ENCODE data around the gene CBLB.
"Not testable (repeated sequence)": the region's sequence is repeated elsewhere in the genome, so short reads cannot be mapped to it uniquely, and the experiment has no call there.

Gene CBLB

GRCh38 chr3:105747696-105748095 is 121.1 kb downstream of the CBLB start:
- DNase-seq (ENCODE audit: low read depth), result no peak

- no peak for DNase-seq (ENCODE audit: low read depth)
Measured at GRCh38 chr3:105747060-105747541, 121.7 kb downstream of the CBLB start.

GRCh38 chr3:105746231-105746996 is 122.4 kb downstream of the CBLB start:
- DNase-seq (ENCODE audit: low read depth), result no peak

GRCh38 chr3:105745046-105745445 is 123.8 kb downstream of the CBLB start:
- DNase-seq (ENCODE audit: low read depth), result no peak

- no peak for DNase-seq (ENCODE audit: low read depth)
Measured at GRCh38 chr3:105744202-105744601, 124.6 kb downstream of the CBLB start.

- no peak for DNase-seq (ENCODE audit: low read depth)
Measured at GRCh38 chr3:105733356-105733755, 135.5 kb downstream of the CBLB start.

- DNase-seq (ENCODE audit: low read depth), result no peak
Measured at GRCh38 chr3:105731686-105732085, 137.1 kb downstream of the CBLB start.

- DNase-seq (ENCODE audit: low read depth), result no peak
Measured at GRCh38 chr3:105730801-105731354, 137.9 kb downstream of the CBLB start.

GRCh38 chr3:105729667-105730066 is 139.1 kb downstream of the CBLB start:
- no peak for DNase-seq (ENCODE audit: low read depth)

GRCh38 chr3:105728771-105729312 is 140.0 kb downstream of the CBLB start:
- no peak for DNase-seq (ENCODE audit: low read depth)

GRCh38 chr3:105727036-105727435 is 141.8 kb downstream of the CBLB start:
- DNase-seq (ENCODE audit: low read depth), result not testable (repeated sequence)

- DNase-seq (ENCODE audit: low read depth), result no peak
Measured at GRCh38 chr3:105722943-105723556, 145.8 kb downstream of the CBLB start.

- no peak for DNase-seq (ENCODE audit: low read depth)
Measured at GRCh38 chr3:105719791-105720190, 149.0 kb downstream of the CBLB start.

- no peak for DNase-seq (ENCODE audit: low read depth)
Measured at GRCh38 chr3:105715372-105715771, 153.4 kb downstream of the CBLB start.

- no peak for DNase-seq (ENCODE audit: low read depth)
Measured at GRCh38 chr3:105714453-105714852, 154.4 kb downstream of the CBLB start.

GRCh38 chr3:105708980-105709379 is 159.8 kb downstream of the CBLB start:
- no peak for DNase-seq (ENCODE audit: low read depth)

GRCh38 chr3:105707009-105707408 is 161.8 kb downstream of the CBLB start:
- no peak for DNase-seq (ENCODE audit: low read depth)

- no peak for DNase-seq (ENCODE audit: low read depth)
Measured at GRCh38 chr3:105704726-105705410, 163.9 kb downstream of the CBLB start.

- no peak for DNase-seq (ENCODE audit: low read depth)
Measured at GRCh38 chr3:105700575-105700974, 168.2 kb downstream of the CBLB start.

- no peak for DNase-seq (ENCODE audit: low read depth)
Measured at GRCh38 chr3:105691633-105692032, 177.2 kb downstream of the CBLB start.

GRCh38 chr3:105691053-105691452 is 177.8 kb downstream of the CBLB start:
- DNase-seq (ENCODE audit: low read depth), result no peak

GRCh38 chr3:105688821-105689220 is 180.0 kb downstream of the CBLB start:
- DNase-seq (ENCODE audit: low read depth), result no peak
